ENCODE data around the gene VAMP8. TPM values are rescaled to one million over a fixed set of nuclear protein-coding genes. Genes with fewer than 3 reads are reported as not detected.
"Not testable (repeated sequence)": the region's sequence is repeated elsewhere in the genome, so short reads cannot be mapped to it uniquely, and the experiment has no call there.

Gene VAMP8
- total and polyA plus RNA-seq, 2 donors (not counting 1 experiment from before 2014, with no cell fraction given): 2.3 to 80.6 TPM

- TF ChIP-seq, protein P1, sequence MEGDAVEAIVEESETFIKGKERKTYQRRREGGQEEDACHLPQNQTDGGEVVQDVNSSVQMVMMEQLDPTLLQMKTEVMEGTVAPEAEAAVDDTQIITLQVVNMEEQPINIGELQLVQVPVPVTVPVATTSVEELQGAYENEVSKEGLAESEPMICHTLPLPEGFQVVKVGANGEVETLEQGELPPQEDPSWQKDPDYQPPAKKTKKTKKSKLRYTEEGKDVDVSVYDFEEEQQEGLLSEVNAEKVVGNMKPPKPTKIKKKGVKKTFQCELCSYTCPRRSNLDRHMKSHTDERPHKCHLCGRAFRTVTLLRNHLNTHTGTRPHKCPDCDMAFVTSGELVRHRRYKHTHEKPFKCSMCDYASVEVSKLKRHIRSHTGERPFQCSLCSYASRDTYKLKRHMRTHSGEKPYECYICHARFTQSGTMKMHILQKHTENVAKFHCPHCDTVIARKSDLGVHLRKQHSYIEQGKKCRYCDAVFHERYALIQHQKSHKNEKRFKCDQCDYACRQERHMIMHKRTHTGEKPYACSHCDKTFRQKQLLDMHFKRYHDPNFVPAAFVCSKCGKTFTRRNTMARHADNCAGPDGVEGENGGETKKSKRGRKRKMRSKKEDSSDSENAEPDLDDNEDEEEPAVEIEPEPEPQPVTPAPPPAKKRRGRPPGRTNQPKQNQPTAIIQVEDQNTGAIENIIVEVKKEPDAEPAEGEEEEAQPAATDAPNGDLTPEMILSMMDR (conservative IDR thresholded peaks at IDR 0.05 in 1 of 2, IDR thresholded peaks at IDR 0.05 in 1 of 2; ENCODE audit: low read depth in 1 of 2, low read length in 2 of 2): no peak
- TF ChIP-seq EZH2 (IDR thresholded peaks at IDR 0.05; ENCODE audit: low read length, missing control alignments): no peak
- Histone ChIP-seq H3K4me2 (ENCODE audit: extremely low read depth, insufficient read depth, low read length) (no peak overlapping the region), H2AFZ (ENCODE audit: low read length) (no peak overlapping the region), H3K9me3 (ENCODE audit: control insufficient read depth, insufficient read depth, low read depth, low read length) (no peaks in the 10 kb centered on the region), H4K20me1 (ENCODE audit: control insufficient read depth, extremely low read depth, insufficient read depth, low read length) (no peaks in the 10 kb centered on the region), H3K79me2 (ENCODE audit: control insufficient read depth, insufficient read depth, low read length) (peaks cover 18% of the 10 kb centered on the region), H3K4me1 (ENCODE audit: control insufficient read depth, extremely low read depth, insufficient read depth, low read length) (peaks cover 40% of the 10 kb centered on the region), H3K36me3 (ENCODE audit: control insufficient read depth, insufficient read depth, low read length) (peaks cover 1% of the 10 kb centered on the region), H3K27ac (ENCODE audit: insufficient read depth, low read length) (peak overlapping the region; percentile 78), H3K27me3 (ENCODE audit: control insufficient read depth, insufficient read depth, low read length) (no peaks in the 10 kb centered on the region), H3K9ac (ENCODE audit: insufficient read depth, low read length) (no peak overlapping the region), H3K4me3 (replicated peaks in 1 of 4; ENCODE audit: control extremely low read depth in 1 of 4, insufficient read depth in 1 of 4, low read depth in 3 of 4, low read length in 4 of 4) (no peak overlapping the region)
- no peak for DNase-seq (ENCODE audit: low read depth in 2 of 2)
Measured at GRCh38 chr2:85591563-85591962, 14.2 kb downstream of the VAMP8 start.

GRCh38 chr2:85592299-85592698 is 14.9 kb downstream of the VAMP8 start:
- not testable (repeated sequence) for DNase-seq (ENCODE audit: low read depth in 2 of 2); H3K4me3 ChIP-seq (replicated peaks in 1 of 4; ENCODE audit: control extremely low read depth in 1 of 4, insufficient read depth in 1 of 4, low read depth in 3 of 4, low read length in 4 of 4); H3K4me2 ChIP-seq (ENCODE audit: extremely low read depth, insufficient read depth, low read length); H4K20me1 ChIP-seq (ENCODE audit: control insufficient read depth, extremely low read depth, insufficient read depth, low read length); H2AFZ ChIP-seq (ENCODE audit: low read length); H3K27ac ChIP-seq (ENCODE audit: insufficient read depth, low read length); H3K27me3 ChIP-seq (ENCODE audit: control insufficient read depth, insufficient read depth, low read length); H3K36me3 ChIP-seq (ENCODE audit: control insufficient read depth, insufficient read depth, low read length); H3K9me3 ChIP-seq (ENCODE audit: control insufficient read depth, insufficient read depth, low read depth, low read length); H3K9ac ChIP-seq (ENCODE audit: insufficient read depth, low read length)
- H3K4me1 ChIP-seq (ENCODE audit: control insufficient read depth, extremely low read depth, insufficient read depth, low read length): peaks cover 42% of the 10 kb centered on the region
- H3K79me2 ChIP-seq (ENCODE audit: control insufficient read depth, insufficient read depth, low read length): peaks cover 25% of the 10 kb centered on the region

DNA sequence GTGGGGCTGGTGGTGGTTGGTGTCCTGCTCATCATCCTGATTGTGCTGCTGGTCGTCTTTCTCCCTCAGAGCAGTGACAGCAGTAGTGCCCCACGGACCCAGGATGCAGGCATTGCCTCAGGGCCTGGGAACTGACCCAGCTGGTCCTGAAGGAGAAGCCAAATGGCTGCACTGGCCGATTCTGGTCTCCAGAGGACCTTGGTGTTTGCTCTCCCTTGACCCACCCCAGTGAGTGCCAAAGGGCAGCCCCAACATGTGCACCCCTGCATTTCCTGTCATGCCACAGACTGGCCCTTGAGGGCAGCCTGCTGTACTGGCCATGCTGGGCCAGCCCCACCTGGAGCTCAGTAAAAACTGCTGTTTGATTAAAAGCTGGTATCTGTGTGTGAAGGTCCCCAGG is 15.6 kb downstream of the VAMP8 start:
- H3K9me3 ChIP-seq (ENCODE audit: control insufficient read depth, insufficient read depth, low read depth, low read length): no peaks in the 10 kb centered on the region
- peaks cover 28% of the 10 kb centered on the region for H3K79me2 ChIP-seq (ENCODE audit: control insufficient read depth, insufficient read depth, low read length)
- H2AFZ ChIP-seq (ENCODE audit: low read length): no peak overlapping the region
- TF ChIP-seq, protein P1 (conservative IDR thresholded peaks at IDR 0.05 in 1 of 2, IDR thresholded peaks at IDR 0.05 in 1 of 2; ENCODE audit: low read depth in 1 of 2, low read length in 2 of 2): no peak
- TF ChIP-seq EZH2 (IDR thresholded peaks at IDR 0.05; ENCODE audit: low read length, missing control alignments): no peak
- peaks cover 36% of the 10 kb centered on the region for H3K4me1 ChIP-seq (ENCODE audit: control insufficient read depth, extremely low read depth, insufficient read depth, low read length)
- H3K4me3 ChIP-seq (replicated peaks in 1 of 4; ENCODE audit: control extremely low read depth in 1 of 4, insufficient read depth in 1 of 4, low read depth in 3 of 4, low read length in 4 of 4): no peak overlapping the region
- no peaks in the 10 kb centered on the region for H4K20me1 ChIP-seq (ENCODE audit: control insufficient read depth, extremely low read depth, insufficient read depth, low read length)
- no peak overlapping the region for H3K9ac ChIP-seq (ENCODE audit: insufficient read depth, low read length)
- no peak overlapping the region for H3K27ac ChIP-seq (ENCODE audit: insufficient read depth, low read length)
- no peak overlapping the region for H3K4me2 ChIP-seq (ENCODE audit: extremely low read depth, insufficient read depth, low read length)
- peaks cover 9% of the 10 kb centered on the region for H3K36me3 ChIP-seq (ENCODE audit: control insufficient read depth, insufficient read depth, low read length)
- no peaks in the 10 kb centered on the region for H3K27me3 ChIP-seq (ENCODE audit: control insufficient read depth, insufficient read depth, low read length)
- no peak for DNase-seq (ENCODE audit: low read depth in 2 of 2)
